ENCODE results near the gene S100A1. TPM values are rescaled to one million over a fixed set of nuclear protein-coding genes. Genes with fewer than 3 reads are reported as not detected.

The S100A1 gene
- 3.5 TPM for total RNA-seq

GRCh38 chr1:153627715-153628626 lies at the start of gene S100A1:
TSS of gene S100A1 (plus strand) at chr1:153628434. CDS start at chr1:153630522, 2,088 bp downstream.

GRCh38 chr1:153612755-153613331 lies 15.4 kb upstream of the S100A1 start, which contains the start of gene S100A16:
TSS of gene S100A16 (minus strand) at chr1:153613137. CDS start at chr1:153608151, 4,986 bp downstream.

GRCh38 chr1:153616144-153616916 lies 11.9 kb upstream of the S100A1 start, which contains the start of gene S100A14:
TSS of gene S100A14 (minus strand) at chr1:153616325. CDS start at chr1:153615858, 467 bp downstream.

GRCh38 chr1:153626904-153627714 lies 1.1 kb upstream of the S100A1 start, which contains the start of gene S100A13:
TSS of gene S100A13 (minus strand) at chr1:153627505. CDS start at chr1:153626472, 1,033 bp downstream.

GRCh38 chr1:153633754-153634665 lies 5.8 kb downstream of the S100A1 start, which contains the start of gene CHTOP:
TSS of gene CHTOP (plus strand) at chr1:153634066. CDS start at chr1:153636589, 2,523 bp downstream.

GRCh38 chr1:153658400-153659174 lies 30.4 kb downstream of the S100A1 start, which contains the start of gene SNAPIN:
TSS of gene SNAPIN (plus strand) at chr1:153658703. CDS start at chr1:153658744, 41 bp downstream.

GRCh38 chr1:153670859-153671627 lies 42.8 kb downstream of the S100A1 start, which contains the start of gene ILF2:
TSS of gene ILF2 (minus strand) at chr1:153670993. CDS start at chr1:153670922, 71 bp downstream.

GRCh38 chr1:153678519-153679336 lies 50.5 kb downstream of the S100A1 start, which contains the start of gene NPR1:
TSS of gene NPR1 (plus strand) at chr1:153678688. CDS start at chr1:153679109, 421 bp downstream.

Other genes starting within 250 kb of the S100A1 start
- 23.5 TPM for gene S100A8, start 237.4 kb upstream of the S100A1 start, total RNA-seq
- gene S100A7A, start 211.9 kb upstream of the S100A1 start, total RNA-seq: not detected
- gene S100A7, start 167.8 kb upstream of the S100A1 start, total RNA-seq: not detected
- 36.1 TPM for gene S100A6, start 92.4 kb upstream of the S100A1 start, total RNA-seq
- gene S100A5, start 87.5 kb upstream of the S100A1 start, total RNA-seq: not detected
- 77.8 TPM for gene S100A4, start 82.6 kb upstream of the S100A1 start, total RNA-seq
- gene S100A3, start 79.2 kb upstream of the S100A1 start, total RNA-seq: 1.0 TPM
- 2.3 TPM for gene S100A2, start 62.6 kb upstream of the S100A1 start, total RNA-seq
- 39.4 TPM for gene S100A16, start 15.3 kb upstream of the S100A1 start, total RNA-seq
- 4.4 TPM for gene S100A14, start 12.1 kb upstream of the S100A1 start, total RNA-seq
- gene S100A13, start 929 bp upstream of the S100A1 start, total RNA-seq: 13.2 TPM
- gene CHTOP, start 5.6 kb downstream of the S100A1 start, total RNA-seq: 109 TPM
- gene SNAPIN, start 30.3 kb downstream of the S100A1 start, total RNA-seq: 43.6 TPM
- 175 TPM for gene ILF2, start 42.6 kb downstream of the S100A1 start, total RNA-seq
- gene NPR1, start 50.3 kb downstream of the S100A1 start, total RNA-seq: 6.8 TPM
- gene INTS3, start 99.6 kb downstream of the S100A1 start, total RNA-seq: 55.7 TPM
- gene SLC27A3, start 147.0 kb downstream of the S100A1 start, total RNA-seq: 16.4 TPM

Measured in camera-type eye (tissue), 1 donor.